HG03280 (cell line): ENCODE data around the gene NXN.
"Not testable (repeated sequence)": the region's sequence is repeated elsewhere in the genome, so short reads cannot be mapped to it uniquely, and the experiment has no call there.

Experiments
- ATAC-seq: cut with Tn5 transposase; IDR thresholded peaks from one replicate; pipeline ENCODE4 v1.9.1; 2021; ENCODE audit warnings: mild to moderate bottlenecking, moderate library complexity; ENCODE audit not compliant: unreplicated experiment

NXN gene

GRCh38 chr17:923633-924032, 55.9 kb downstream of the NXN start:
- no peak for ATAC-seq

- no peak for ATAC-seq
These were observed 58.4 kb downstream of the NXN start for GRCh38 chr17:921161-921560.

GRCh38 chr17:920190-920589, 59.4 kb downstream of the NXN start:
- ATAC-seq, result no peak

GRCh38 chr17:917941-918740, 61.4 kb downstream of the NXN start:
- ATAC-seq, result no peak

GRCh38 chr17:917391-917811, 62.2 kb downstream of the NXN start:
- no peak for ATAC-seq

- ATAC-seq, result no peak
These were observed 63.3 kb downstream of the NXN start for GRCh38 chr17:916315-916714.

- no peak for ATAC-seq
These were observed 63.9 kb downstream of the NXN start for GRCh38 chr17:915538-916201.

- no peak for ATAC-seq
These were observed 65.0 kb downstream of the NXN start for GRCh38 chr17:914561-914960.

- ATAC-seq, result no peak
These were observed 66.4 kb downstream of the NXN start for GRCh38 chr17:913207-913606.

- no peak for ATAC-seq
These were observed 69.8 kb downstream of the NXN start for GRCh38 chr17:909642-910323.

- ATAC-seq, result no peak
These were observed 71.9 kb downstream of the NXN start for GRCh38 chr17:907725-908124.

- ATAC-seq, result not testable (repeated sequence)
These were observed 73.9 kb downstream of the NXN start for GRCh38 chr17:905708-906107.

- ATAC-seq, result no peak
These were observed 75.7 kb downstream of the NXN start for GRCh38 chr17:903691-904481.

GRCh38 chr17:902463-902862, 77.1 kb downstream of the NXN start:
- no peak for ATAC-seq

GRCh38 chr17:901964-902363, 77.6 kb downstream of the NXN start:
- ATAC-seq, result no peak

- ATAC-seq, result no peak
These were observed 78.2 kb downstream of the NXN start for GRCh38 chr17:901191-901950.

- no peak for ATAC-seq
These were observed 79.1 kb downstream of the NXN start for GRCh38 chr17:900336-900934.

GRCh38 chr17:897970-898619, 81.5 kb downstream of the NXN start:
- no peak for ATAC-seq

- no peak for ATAC-seq
These were observed 82.5 kb downstream of the NXN start for GRCh38 chr17:896953-897661.
